Measurements from ENCODE around the gene APOA1. TPM values are rescaled to one million over a fixed set of nuclear protein-coding genes. Genes with fewer than 3 reads are reported as not detected.

The APOA1 gene
- total and polyA plus RNA-seq, 3 donors from 2014 or later: 617 to 2,741 (median 2,156) TPM

GRCh38 chr11:116862185-116862584, 24.8 kb upstream of the APOA1 start:
- no peak overlapping the region for H3K4me3 ChIP-seq
- intact Hi-C loops (cut with DNase I; ENCODE audit: low total_unique reads): no loop called here
- TF ChIP-seq POLR2A (IDR thresholded peaks at IDR 0.05): no peak
- TF ChIP-seq, protein P1, sequence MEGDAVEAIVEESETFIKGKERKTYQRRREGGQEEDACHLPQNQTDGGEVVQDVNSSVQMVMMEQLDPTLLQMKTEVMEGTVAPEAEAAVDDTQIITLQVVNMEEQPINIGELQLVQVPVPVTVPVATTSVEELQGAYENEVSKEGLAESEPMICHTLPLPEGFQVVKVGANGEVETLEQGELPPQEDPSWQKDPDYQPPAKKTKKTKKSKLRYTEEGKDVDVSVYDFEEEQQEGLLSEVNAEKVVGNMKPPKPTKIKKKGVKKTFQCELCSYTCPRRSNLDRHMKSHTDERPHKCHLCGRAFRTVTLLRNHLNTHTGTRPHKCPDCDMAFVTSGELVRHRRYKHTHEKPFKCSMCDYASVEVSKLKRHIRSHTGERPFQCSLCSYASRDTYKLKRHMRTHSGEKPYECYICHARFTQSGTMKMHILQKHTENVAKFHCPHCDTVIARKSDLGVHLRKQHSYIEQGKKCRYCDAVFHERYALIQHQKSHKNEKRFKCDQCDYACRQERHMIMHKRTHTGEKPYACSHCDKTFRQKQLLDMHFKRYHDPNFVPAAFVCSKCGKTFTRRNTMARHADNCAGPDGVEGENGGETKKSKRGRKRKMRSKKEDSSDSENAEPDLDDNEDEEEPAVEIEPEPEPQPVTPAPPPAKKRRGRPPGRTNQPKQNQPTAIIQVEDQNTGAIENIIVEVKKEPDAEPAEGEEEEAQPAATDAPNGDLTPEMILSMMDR (IDR thresholded peaks at IDR 0.05): no peak
- 92 to 93% methylated on average over 3 of the region's 3 CpGs for WGBS, 2 donors
- H3K27me3 ChIP-seq: no peaks in the 10 kb centered on the region
- H3K36me3 ChIP-seq (ENCODE audit: low read depth, missing control alignments): no peaks in the 10 kb centered on the region
- H3K4me1 ChIP-seq: no peaks in the 10 kb centered on the region
- H3K27ac ChIP-seq: no peak overlapping the region
- no peak for DNase-seq
- no peaks in the 10 kb centered on the region for H3K9me3 ChIP-seq

DNA sequence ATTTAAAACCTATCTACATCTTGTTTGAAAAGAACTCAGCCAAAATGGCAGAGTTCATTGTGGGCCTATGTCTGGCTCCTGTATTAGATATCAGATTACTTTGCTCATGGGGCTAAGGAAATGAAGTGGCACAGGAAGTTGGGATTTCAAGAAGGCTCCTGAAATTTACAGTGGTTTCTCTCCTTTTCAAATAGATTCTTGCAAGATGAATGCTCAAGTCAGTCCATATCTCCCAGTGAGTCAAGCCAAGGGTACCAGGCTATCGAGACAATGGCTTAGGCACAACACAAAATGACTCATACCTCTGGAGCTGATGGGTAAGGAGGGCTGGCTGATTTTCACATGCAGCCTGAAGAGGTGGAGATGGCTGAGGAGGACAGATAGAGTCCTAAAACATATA, 24.1 kb upstream of the APOA1 start:
- 96 to 100% methylated on average over 1 of the region's 1 CpG for WGBS, 2 donors
- intact Hi-C loops (cut with DNase I; ENCODE audit: low total_unique reads): no loop called here
- Histone ChIP-seq H3K4me3 (no peak overlapping the region), H3K36me3 (ENCODE audit: low read depth, missing control alignments) (no peaks in the 10 kb centered on the region), H3K27me3 (no peaks in the 10 kb centered on the region), H3K27ac (no peak overlapping the region), H3K9me3 (no peaks in the 10 kb centered on the region), H3K4me1 (no peaks in the 10 kb centered on the region)
- DNase-seq: no peak
- TF ChIP-seq POLR2A (IDR thresholded peaks at IDR 0.05): no peak
- TF ChIP-seq, protein P1 (IDR thresholded peaks at IDR 0.05): no peak

DNA sequence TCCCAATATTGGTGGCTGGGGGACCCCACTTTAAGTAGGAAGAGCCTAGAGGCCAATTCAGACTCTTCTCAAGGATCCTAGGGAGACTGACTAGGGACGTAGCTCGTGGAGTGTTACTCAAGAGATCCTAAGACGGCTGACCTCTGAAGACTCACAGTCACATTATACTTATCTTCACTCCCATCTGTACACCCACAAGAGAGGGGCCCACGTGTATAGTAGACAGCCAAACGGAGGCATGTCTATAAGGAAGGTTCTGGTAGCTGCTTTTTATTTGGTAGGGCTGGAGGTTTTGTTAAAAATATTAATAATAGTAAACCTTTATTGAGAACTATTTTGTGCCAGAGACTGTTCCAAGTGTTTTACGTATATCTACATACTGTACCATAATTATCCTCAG, 22.9 kb upstream of the APOA1 start:
- no peak overlapping the region for H3K27ac ChIP-seq
- H3K9me3 ChIP-seq: no peaks in the 10 kb centered on the region
- TF ChIP-seq, protein P1 (IDR thresholded peaks at IDR 0.05): no peak
- no peak for TF ChIP-seq POLR2A (IDR thresholded peaks at IDR 0.05)
- no peak for DNase-seq
- no peak overlapping the region for H3K4me3 ChIP-seq
- H3K36me3 ChIP-seq (ENCODE audit: low read depth, missing control alignments): no peaks in the 10 kb centered on the region
- H3K4me1 ChIP-seq: no peaks in the 10 kb centered on the region
- WGBS, 2 donors: 91 to 93% methylated on average over 6 of the region's 6 CpGs
- H3K27me3 ChIP-seq: no peaks in the 10 kb centered on the region
- intact Hi-C loops (cut with DNase I; ENCODE audit: low total_unique reads): no loop called here

DNA sequence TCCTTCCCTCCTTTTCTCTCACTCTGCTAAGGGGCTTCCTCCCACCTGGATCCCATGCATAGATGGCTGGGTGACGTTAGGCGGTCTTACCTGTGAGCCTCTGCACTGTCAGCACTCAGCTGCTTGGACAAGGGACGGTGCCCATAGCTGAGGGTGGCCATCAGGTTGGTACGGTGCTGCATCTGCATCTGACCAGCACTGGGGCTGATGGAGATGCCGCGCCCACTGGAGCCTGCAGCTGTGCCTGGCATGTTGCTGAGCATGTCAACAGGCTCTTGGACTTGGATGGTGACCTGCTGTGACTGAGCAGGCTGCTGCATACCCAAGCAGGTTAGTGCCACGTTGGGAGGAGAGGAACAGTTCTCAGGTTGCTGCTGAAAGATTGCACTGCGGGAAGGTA, 21.8 kb upstream of the APOA1 start:
- no peak for DNase-seq
- TF ChIP-seq POLR2A (IDR thresholded peaks at IDR 0.05): no peak
- TF ChIP-seq, protein P1 (IDR thresholded peaks at IDR 0.05): no peak
- Histone ChIP-seq H3K27me3 (no peaks in the 10 kb centered on the region), H3K36me3 (ENCODE audit: low read depth, missing control alignments) (no peaks in the 10 kb centered on the region), H3K9me3 (no peaks in the 10 kb centered on the region), H3K4me1 (no peaks in the 10 kb centered on the region), H3K4me3 (no peak overlapping the region), H3K27ac (no peak overlapping the region)
- intact Hi-C loops (cut with DNase I; ENCODE audit: low total_unique reads): no loop called here
- 94 to 96% methylated on average over 7 to 8 of the region's 8 CpGs for WGBS, 2 donors

GRCh38 chr11:116857936-116858335, 20.5 kb upstream of the APOA1 start:
- Histone ChIP-seq H3K27ac (no peak overlapping the region), H3K27me3 (no peaks in the 10 kb centered on the region), H3K4me1 (no peaks in the 10 kb centered on the region), H3K4me3 (no peak overlapping the region), H3K9me3 (no peaks in the 10 kb centered on the region), H3K36me3 (ENCODE audit: low read depth, missing control alignments) (no peaks in the 10 kb centered on the region)
- intact Hi-C loops (cut with DNase I; ENCODE audit: low total_unique reads): no loop called here
- TF ChIP-seq, protein P1 (IDR thresholded peaks at IDR 0.05): no peak
- no peak for TF ChIP-seq POLR2A (IDR thresholded peaks at IDR 0.05)
- DNase-seq: no peak
- 69 to 74% methylated on average over 7 of the region's 7 CpGs for WGBS, 2 donors

All from testis (tissue), 3 donors.